Hepatocyte (in vitro differentiated cells): ENCODE data around the gene DOK1.

Experiments used
- CTCF ChIP-seq: fragments of 200-600 bp; sonication (generic); IDR thresholded peaks from 2 replicates; pipeline ENCODE4 v1.5.1; 2016; ENCODE audit warnings: antibody characterized with exemption, mild to moderate bottlenecking; ENCODE audit not compliant: poor library complexity
- EZH2 ChIP-seq: fragments of 200-600 bp; sonication (generic); IDR thresholded peaks from 2 replicates; pipeline ENCODE4 v1.6.1; 2016; ENCODE audit warnings: antibody characterized with exemption, mild to moderate bottlenecking, borderline replicate concordance

GRCh38 chr2:74597410-74597809 is 42.9 kb downstream of the DOK1 start:
- TF ChIP-seq CTCF (no peak), EZH2 (no peak)
